Right atrium auricular region (tissue), 2 donors: Measurements from ENCODE around the gene MRPL10. TPM values are rescaled to one million over a fixed set of nuclear protein-coding genes. Genes with fewer than 3 reads are reported as not detected.

Experiments used
- DNase-seq: peaks from one replicate; pipeline ENCODE4 v3.0.0-alpha.2; 2019; ENCODE audit warnings: low spot score
- H3K27ac ChIP-seq, 2 donors: fragments of 200-600 bp; sonication (generic); 1 replicate in 1 of 2; 2 replicates in 1 of 2; pipeline ENCODE4 v1.5.1; 2016 to 2019
- H3K27me3 ChIP-seq, 2 donors: fragments of 200-600 bp; sonication (generic); one replicate each; pipeline versions ENCODE4 v1.5.1 to v1.6.0; 2017 to 2019
- H3K36me3 ChIP-seq: fragments of 200-600 bp; sonication (generic); one replicate; pipeline ENCODE4 v1.5.1; 2016
- H3K4me1 ChIP-seq, 2 donors: fragments of 200-600 bp; sonication (generic); one replicate each; pipeline versions ENCODE4 v1.5.1 to v1.6.0; 2017 to 2019
- H3K4me3 ChIP-seq, 2 donors: fragments of 200-600 bp; sonication (generic); 1 replicate in 1 of 2; 2 replicates in 1 of 2; pipeline ENCODE4 v1.5.1; 2017 to 2019; ENCODE audit warnings: mild to moderate bottlenecking in 1 of 2, moderate library complexity in 1 of 2
- H3K9me3 ChIP-seq, 2 donors: fragments of 200-600 bp; sonication (generic); one replicate each; pipeline ENCODE4 v1.5.1; 2019
- CTCF ChIP-seq, 2 donors: fragments of 200-600 bp; sonication (generic); IDR thresholded peaks; one replicate each; pipeline ENCODE4 v1.5.1; 2019; ENCODE audit warnings: antibody characterized with exemption in 2 of 2
- total RNA-seq, 2 donors: library from RNA; depleted of rRNA; stranded (reverse); fragments of >200 nt; gene quantifications; one replicate each; pipeline ENCODE4 v1.1.0, GENCODE V29; 2016

The MRPL10 gene
- total RNA-seq, 2 donors from 2014 or later = 51.8 to 61.3 TPM

GRCh38 chr17:47816111-47816735 is 15.1 kb downstream of the MRPL10 start:
- Histone ChIP-seq H3K4me3 (no peak overlapping the region), H3K36me3 (peaks cover 41% of the 10 kb centered on the region), H3K4me1 (peaks cover 0 to 15% of the 10 kb centered on the region in 2 donors), H3K27ac (no peak overlapping the region), H3K9me3 (no peaks in the 10 kb centered on the region), H3K27me3 (no peaks in the 10 kb centered on the region)
- no peak for DNase-seq
- no peak for TF ChIP-seq CTCF (IDR thresholded peaks at IDR 0.05)

DNA sequence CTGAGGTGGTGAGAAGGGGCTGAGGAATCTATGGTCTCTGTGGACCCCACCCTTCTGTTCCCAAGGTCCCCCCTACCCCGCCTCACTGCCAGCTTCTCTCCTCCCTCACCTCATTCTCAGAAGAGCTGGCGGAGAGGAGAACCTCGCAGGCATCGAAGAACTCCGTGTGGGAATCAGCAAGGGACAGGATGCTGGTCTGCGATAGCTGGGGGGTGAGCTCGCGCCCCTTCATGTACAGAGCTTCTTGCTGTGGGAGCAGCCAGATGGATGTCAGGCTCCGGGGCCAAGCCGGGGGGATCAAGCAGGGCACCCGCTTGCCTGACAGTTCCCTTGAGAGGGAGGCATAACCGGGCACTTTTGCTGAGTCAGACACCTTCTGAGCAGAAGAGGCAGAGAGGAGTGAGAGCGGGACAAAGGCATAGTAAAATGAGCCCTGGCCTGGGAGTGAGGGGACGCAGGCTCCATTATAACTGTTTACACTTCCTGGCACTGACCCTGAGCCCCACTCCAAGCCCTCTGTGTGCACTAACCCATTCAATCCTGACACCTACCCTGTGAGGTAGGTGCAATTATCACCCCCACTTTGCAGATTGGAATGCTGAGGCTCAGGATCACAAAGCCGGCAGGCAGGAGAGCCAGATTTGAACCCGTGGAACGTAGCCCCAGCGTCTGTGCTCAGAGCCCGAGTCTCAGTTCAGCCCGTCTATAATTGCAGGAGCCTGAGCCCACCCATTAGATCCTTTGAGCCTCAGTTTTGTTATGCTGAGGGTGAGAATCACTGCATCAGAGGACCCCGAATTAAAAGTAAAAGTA is 16.0 kb downstream of the MRPL10 start:
- TF ChIP-seq CTCF (IDR thresholded peaks at IDR 0.05) = no peak
- no peaks in the 10 kb centered on the region for H3K27me3 ChIP-seq
- DNase-seq = no peak
- peaks cover 0 to 15% of the 10 kb centered on the region in 2 donors for H3K4me1 ChIP-seq
- no peak overlapping the region for H3K4me3 ChIP-seq
- peaks cover 41% of the 10 kb centered on the region for H3K36me3 ChIP-seq
- no peak overlapping the region for H3K27ac ChIP-seq
- H3K9me3 ChIP-seq = no peaks in the 10 kb centered on the region

GRCh38 chr17:47813512-47814031 is 17.8 kb downstream of the MRPL10 start:
- no peaks in the 10 kb centered on the region for H3K9me3 ChIP-seq
- peaks cover 0 to 16% of the 10 kb centered on the region in 2 donors for H3K4me1 ChIP-seq
- H3K27ac ChIP-seq = no peak overlapping the region
- DNase-seq = no peak
- H3K27me3 ChIP-seq = no peaks in the 10 kb centered on the region
- no peak overlapping the region for H3K4me3 ChIP-seq
- no peak for TF ChIP-seq CTCF (IDR thresholded peaks at IDR 0.05)
- peaks cover 45% of the 10 kb centered on the region for H3K36me3 ChIP-seq

DNA sequence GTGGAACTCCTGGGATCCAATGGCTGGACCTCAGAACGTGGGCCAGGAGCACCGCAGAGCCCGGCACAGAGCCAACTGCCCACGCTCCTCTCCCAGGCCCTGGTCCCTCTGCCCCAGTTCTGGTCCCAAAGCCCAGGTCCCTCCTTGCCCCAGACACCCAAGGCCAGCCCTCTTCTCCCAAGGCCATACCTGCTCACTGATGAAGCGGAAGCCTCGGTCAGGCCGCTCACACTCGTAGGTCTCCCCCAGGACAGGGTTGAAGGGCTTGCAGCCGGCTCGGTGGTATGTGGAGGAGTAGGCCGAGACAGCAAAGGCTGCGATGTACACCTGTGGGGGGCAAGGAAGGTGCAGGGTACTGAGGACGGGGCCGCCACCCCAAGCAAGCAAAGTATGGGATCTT is 18.3 kb downstream of the MRPL10 start:
- no peaks in the 10 kb centered on the region for H3K9me3 ChIP-seq
- H3K4me3 ChIP-seq = no peak overlapping the region
- no peak for TF ChIP-seq CTCF (IDR thresholded peaks at IDR 0.05)
- H3K27me3 ChIP-seq = no peaks in the 10 kb centered on the region
- H3K27ac ChIP-seq = no peak overlapping the region
- H3K36me3 ChIP-seq = peaks cover 45% of the 10 kb centered on the region
- H3K4me1 ChIP-seq = peaks cover 0 to 16% of the 10 kb centered on the region in 2 donors
- DNase-seq = no peak

GRCh38 chr17:47812146-47812920 is 19.0 kb downstream of the MRPL10 start:
- no peak for TF ChIP-seq CTCF (IDR thresholded peaks at IDR 0.05)
- Histone ChIP-seq H3K4me3 (no peak overlapping the region), H3K27me3 (no peaks in the 10 kb centered on the region), H3K27ac (no peak overlapping the region), H3K9me3 (no peaks in the 10 kb centered on the region), H3K36me3 (peaks cover 51% of the 10 kb centered on the region), H3K4me1 (peaks cover 0 to 16% of the 10 kb centered on the region in 2 donors)
- no peak for DNase-seq
